ENCODE data around the gene TTC23L.

- TF ChIP-seq, protein P1, sequence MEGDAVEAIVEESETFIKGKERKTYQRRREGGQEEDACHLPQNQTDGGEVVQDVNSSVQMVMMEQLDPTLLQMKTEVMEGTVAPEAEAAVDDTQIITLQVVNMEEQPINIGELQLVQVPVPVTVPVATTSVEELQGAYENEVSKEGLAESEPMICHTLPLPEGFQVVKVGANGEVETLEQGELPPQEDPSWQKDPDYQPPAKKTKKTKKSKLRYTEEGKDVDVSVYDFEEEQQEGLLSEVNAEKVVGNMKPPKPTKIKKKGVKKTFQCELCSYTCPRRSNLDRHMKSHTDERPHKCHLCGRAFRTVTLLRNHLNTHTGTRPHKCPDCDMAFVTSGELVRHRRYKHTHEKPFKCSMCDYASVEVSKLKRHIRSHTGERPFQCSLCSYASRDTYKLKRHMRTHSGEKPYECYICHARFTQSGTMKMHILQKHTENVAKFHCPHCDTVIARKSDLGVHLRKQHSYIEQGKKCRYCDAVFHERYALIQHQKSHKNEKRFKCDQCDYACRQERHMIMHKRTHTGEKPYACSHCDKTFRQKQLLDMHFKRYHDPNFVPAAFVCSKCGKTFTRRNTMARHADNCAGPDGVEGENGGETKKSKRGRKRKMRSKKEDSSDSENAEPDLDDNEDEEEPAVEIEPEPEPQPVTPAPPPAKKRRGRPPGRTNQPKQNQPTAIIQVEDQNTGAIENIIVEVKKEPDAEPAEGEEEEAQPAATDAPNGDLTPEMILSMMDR (conservative IDR thresholded peaks at IDR 0.05; ENCODE audit: low read length), result no peak
- TF ChIP-seq EZH2phosphoT487 (IDR thresholded peaks at IDR 0.05; ENCODE audit: borderline replicate concordance), result no peak
These were observed 4.2 kb upstream of the TTC23L start for GRCh38 chr5:34834794-34835089.
